ENCODE measurements around the gene TMEM94.

GRCh38 chr17:75440738-75441448, 15.5 kb upstream of the TMEM94 start:
- TF ChIP-seq EZH2 (IDR thresholded peaks at IDR 0.05; ENCODE audit: borderline replicate concordance) (no peak), EZH2phosphoT487 (IDR thresholded peaks at IDR 0.05; ENCODE audit: low read depth, severe bottlenecking, unreplicated experiment) (no peak)
- TF ChIP-seq, protein P1, sequence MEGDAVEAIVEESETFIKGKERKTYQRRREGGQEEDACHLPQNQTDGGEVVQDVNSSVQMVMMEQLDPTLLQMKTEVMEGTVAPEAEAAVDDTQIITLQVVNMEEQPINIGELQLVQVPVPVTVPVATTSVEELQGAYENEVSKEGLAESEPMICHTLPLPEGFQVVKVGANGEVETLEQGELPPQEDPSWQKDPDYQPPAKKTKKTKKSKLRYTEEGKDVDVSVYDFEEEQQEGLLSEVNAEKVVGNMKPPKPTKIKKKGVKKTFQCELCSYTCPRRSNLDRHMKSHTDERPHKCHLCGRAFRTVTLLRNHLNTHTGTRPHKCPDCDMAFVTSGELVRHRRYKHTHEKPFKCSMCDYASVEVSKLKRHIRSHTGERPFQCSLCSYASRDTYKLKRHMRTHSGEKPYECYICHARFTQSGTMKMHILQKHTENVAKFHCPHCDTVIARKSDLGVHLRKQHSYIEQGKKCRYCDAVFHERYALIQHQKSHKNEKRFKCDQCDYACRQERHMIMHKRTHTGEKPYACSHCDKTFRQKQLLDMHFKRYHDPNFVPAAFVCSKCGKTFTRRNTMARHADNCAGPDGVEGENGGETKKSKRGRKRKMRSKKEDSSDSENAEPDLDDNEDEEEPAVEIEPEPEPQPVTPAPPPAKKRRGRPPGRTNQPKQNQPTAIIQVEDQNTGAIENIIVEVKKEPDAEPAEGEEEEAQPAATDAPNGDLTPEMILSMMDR (IDR thresholded peaks at IDR 0.05; ENCODE audit: poor library complexity), result no peak

All from hepatocyte (in vitro differentiated cells).